Vagina (tissue), 2 donors: ENCODE measurements around the gene SMIM32.

Source experiments
- POLR2A ChIP-seq, 2 donors: fragments of 450-650 bp; IDR thresholded peaks; one replicate each; pipeline ENCODE4 v1.6.1; 2017; ENCODE audit warnings: antibody characterized with exemption in 2 of 2, mild to moderate bottlenecking in 2 of 2, moderate library complexity in 2 of 2
- POLR2AphosphoS5 ChIP-seq, 2 donors: sonication (generic); formaldehyde crosslinking; IDR thresholded peaks; one replicate each; pipeline ENCODE4 v1.9.0; 2017; ENCODE audit warnings: antibody characterized with exemption in 2 of 2, mild to moderate bottlenecking in 2 of 2, low read depth in 1 of 2; ENCODE audit not compliant: insufficient read depth in 1 of 2
- TF ChIP-seq, protein P1 (sequence below), 3 experiments: fragments of 450-650 bp in 2 of 3; fragments of 200-600 bp in 1 of 3; sonication (generic) in 1 of 3; IDR thresholded peaks; one replicate each; pipeline ENCODE4 v1.5.1; 2017 to 2019; ENCODE audit warnings: antibody characterized with exemption in 3 of 3, mild to moderate bottlenecking in 2 of 3, moderate library complexity in 2 of 3

- TF ChIP-seq POLR2A (IDR thresholded peaks at IDR 0.05) (no peak), POLR2AphosphoS5 (IDR thresholded peaks at IDR 0.05; ENCODE audit: insufficient read depth in 1 of 2, low read depth in 1 of 2) (no peak)
- TF ChIP-seq, protein P1, sequence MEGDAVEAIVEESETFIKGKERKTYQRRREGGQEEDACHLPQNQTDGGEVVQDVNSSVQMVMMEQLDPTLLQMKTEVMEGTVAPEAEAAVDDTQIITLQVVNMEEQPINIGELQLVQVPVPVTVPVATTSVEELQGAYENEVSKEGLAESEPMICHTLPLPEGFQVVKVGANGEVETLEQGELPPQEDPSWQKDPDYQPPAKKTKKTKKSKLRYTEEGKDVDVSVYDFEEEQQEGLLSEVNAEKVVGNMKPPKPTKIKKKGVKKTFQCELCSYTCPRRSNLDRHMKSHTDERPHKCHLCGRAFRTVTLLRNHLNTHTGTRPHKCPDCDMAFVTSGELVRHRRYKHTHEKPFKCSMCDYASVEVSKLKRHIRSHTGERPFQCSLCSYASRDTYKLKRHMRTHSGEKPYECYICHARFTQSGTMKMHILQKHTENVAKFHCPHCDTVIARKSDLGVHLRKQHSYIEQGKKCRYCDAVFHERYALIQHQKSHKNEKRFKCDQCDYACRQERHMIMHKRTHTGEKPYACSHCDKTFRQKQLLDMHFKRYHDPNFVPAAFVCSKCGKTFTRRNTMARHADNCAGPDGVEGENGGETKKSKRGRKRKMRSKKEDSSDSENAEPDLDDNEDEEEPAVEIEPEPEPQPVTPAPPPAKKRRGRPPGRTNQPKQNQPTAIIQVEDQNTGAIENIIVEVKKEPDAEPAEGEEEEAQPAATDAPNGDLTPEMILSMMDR (IDR thresholded peaks at IDR 0.05) = no peak
Observed at GRCh38 chr5:136182618-136183017, 10.3 kb downstream of the SMIM32 start.
